NCI-H226 (cell line): ENCODE measurements around the gene KDM1B.
A peak's percentile ranks its signal among the peaks of the same experiment; 100 is the strongest.
"Not testable (repeated sequence)": the region's sequence is repeated elsewhere in the genome, so short reads cannot be mapped to it uniquely, and the experiment has no call there.

Experiments
- DNase-seq: peaks from one replicate; pipeline ENCODE4 v3.0.0-alpha.2; 2015

The KDM1B gene

DNA sequence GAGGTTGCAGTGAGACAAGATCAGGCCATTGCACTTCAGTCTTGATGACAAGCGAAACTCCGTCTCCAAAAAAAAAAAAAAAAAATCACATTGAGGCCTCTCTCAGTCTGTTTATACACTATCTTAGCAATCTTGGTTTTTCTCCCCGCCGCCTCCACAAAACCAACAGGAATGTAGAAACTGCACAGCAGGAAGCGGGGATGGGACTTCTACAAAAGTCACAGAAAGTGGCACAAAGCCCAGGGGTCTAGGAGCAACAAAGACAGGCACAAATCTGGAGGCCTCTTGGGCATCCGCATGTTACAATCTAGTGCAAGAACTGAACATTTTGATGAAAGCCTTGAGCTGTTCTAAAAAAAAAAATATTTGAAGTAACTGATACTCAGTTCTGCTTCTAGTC, 48.6 kb downstream of the KDM1B start:
- no peak for DNase-seq

DNA sequence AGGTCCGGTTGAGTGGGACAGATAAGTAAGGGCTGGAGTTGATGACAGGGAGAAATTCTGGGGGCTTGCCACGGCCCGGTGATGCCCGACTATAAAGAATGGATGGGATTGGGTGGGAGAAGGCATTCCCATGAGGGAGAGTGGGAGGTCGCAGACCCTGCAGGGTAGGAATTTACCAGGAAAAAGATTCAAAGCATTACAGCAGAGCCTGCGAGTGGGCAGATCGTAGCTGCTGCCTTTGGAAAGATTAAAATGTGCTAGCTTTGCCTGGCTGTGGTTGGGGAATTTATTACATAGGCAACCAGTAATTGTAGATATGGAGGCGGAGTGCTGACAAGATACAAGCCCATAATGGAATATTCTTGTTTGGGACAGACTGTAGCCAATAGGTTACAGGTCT, 49.5 kb downstream of the KDM1B start:
- DNase-seq: no peak

DNA sequence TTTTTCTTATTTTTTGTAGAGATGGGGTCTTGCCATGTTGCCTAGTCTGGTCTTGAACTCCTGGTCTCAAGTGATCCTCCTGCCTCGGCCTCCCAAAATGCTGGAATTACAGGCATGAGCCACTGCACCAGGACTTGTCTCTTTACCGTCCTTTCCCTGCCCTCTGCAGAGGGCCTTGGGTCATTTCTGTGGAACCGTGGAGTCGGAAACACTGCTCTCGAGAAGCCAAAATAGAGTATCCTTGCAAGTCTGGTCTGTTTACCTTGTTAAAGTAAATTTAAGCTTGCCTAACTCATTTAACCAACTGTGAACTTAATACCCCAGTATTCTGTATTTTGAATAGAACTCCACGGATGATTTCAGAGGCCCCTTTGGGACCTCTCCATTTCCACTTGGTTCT, 51.4 kb downstream of the KDM1B start:
- no peak for DNase-seq

- no peak for DNase-seq
Observed at GRCh38 chr6:18207438-18207837, 52.2 kb downstream of the KDM1B start.

GRCh38 chr6:18207949-18208348, 52.7 kb downstream of the KDM1B start:
- no peak for DNase-seq

DNA sequence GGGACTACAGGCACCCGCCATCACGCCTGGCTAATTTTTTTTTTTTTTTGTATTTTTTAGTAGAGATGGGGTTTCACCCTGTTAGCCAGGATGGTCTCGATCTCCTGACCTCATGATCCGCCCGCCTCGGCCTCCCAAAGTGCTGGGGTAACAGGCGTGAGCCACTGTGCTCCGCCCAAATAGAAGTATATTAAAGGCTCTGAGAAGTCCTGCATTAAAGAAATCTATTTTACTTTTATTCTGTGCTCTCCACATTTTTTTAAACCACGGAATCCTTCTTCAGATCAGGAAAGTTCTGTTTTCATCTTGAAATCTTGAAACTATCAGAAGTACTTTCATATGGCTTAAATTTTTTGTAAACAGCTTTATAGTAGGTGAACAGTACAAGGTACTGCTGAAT, 53.6 kb downstream of the KDM1B start:
- DNase-seq: not testable (repeated sequence)

DNA sequence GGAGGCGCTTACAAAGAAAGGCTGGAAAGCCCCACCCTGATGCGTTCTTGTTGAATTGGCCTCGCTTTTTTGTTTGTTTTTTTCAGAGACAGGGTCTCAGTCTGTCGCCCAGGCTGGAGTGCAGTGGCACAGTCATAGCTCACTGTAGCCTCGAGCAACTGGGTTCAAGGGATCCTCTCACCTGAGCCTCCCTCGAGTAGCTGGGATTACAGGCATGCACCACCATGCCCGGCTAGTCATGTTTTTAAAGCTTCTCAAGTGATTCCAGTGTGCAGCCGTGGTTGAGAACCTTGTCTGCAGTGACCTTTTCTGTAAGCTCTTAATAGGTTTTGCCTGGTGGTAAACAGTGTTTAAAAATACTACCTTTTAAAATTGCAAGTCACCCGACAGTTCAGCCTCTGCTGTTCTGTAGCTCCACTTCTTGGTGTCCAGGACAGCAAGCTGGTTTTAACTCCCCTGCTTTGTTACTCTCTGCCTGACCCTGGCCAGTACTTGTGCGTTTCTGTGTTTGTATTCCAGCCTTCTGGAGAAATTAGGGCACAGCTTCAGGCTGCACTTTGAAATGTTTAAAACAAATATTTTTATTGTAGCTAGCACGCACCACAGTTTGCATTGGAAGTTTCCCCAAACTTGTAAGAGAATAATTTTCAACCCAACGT, 54.4 kb downstream of the KDM1B start:
- no peak for DNase-seq

GRCh38 chr6:18210707-18211106, 55.5 kb downstream of the KDM1B start:
- no peak for DNase-seq

DNA sequence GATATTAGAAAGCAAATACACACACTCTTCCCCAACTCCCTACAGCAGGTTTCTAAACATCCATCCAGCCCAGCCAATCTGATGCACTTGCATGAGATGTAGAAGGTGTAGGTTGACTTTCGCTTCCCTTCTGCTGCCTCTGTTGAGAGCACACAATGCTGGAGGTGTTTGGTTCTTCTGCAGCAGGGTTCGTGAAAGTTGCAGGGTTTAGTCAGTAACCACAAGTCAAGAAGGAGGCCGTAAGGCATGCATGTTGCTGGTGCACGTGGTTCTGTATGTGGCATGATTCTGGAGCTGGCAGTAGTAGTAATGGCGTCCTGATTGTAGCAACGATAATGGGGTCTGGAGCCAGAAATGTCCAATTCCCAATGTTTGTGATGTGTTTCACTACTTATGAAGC, 56.1 kb downstream of the KDM1B start:
- no peak for DNase-seq

DNA sequence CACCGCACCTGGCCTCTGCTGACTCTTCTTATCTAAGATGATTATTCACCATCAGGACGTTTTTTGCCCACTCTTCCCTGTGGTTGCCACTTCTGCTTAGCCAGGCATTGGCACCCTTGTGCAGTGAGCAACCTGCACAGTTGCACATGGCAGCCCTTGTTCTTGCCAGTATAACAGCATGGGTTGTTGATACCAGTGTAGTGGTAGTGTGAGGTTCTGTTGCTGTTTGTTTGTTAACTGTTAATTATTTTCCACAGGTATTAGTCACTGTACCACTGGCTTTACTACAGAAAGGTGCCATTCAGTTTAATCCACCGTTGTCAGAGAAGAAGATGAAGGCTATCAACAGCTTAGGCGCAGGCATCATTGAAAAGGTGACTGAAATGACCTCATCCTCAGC, 57.0 kb downstream of the KDM1B start:
- DNase-seq: no peak

GRCh38 chr6:18213439-18213838, 58.2 kb downstream of the KDM1B start:
- no peak for DNase-seq

- DNase-seq: no peak
Observed at GRCh38 chr6:18214003-18214402, 58.8 kb downstream of the KDM1B start.

GRCh38 chr6:18215436-18215835, 60.2 kb downstream of the KDM1B start:
- DNase-seq: no peak

DNA sequence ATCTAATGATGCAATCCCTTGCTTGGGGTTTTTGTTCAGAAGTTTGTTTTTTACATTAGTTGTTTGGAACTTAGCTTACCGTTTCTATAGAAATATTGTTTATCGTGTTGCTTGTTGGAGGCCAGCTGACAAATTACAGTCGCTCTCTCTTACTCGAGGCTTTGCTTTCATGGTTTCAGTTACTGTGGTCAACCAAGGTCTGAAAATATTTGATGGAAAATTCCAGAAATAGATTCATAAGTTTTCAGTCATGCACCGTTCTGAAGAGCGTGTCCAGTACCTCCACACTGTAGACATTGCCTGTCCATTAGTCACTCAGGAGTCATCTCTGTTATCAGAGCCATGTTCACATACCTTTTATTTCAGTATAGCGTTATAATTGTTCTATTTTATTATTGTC, 61.2 kb downstream of the KDM1B start:
- DNase-seq: peak; percentile 91

GRCh38 chr6:18218233-18218632, 63.0 kb downstream of the KDM1B start:
- no peak for DNase-seq

DNA sequence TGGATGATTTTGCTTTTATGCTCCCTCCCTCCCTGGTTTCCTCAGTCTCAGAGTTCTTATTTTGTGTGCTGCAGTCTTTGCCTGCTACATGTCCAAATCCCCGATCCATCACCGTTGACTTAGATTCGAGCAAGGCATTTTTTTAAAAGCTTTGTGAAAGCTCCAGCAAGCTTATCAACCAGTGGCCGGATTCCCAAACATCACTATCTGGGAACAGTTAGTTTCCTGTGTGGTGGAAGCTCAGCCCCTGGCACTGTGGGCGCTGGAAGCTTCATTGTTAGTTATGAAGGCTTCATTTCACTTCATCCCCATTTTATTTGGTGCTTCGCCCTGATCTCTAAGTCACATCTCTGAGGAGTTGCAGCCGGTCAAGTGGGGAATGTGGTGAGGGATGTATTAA, 64.4 kb downstream of the KDM1B start:
- no peak for DNase-seq

DNA sequence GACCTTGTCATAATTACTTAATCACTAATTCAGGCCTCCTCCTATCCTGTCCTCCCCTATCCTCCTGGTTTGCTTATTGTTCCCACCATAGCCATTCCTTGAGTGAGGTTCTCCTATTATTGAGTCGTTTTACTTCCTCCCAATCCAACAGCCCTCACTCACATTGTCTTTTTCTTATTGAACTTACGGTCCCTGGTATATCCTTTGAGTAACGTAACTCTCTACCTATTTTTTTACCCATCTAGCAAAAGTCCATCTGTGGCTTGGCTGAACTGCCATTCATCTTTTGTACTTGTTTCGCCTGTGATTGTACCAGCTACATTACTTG, 66.0 kb downstream of the KDM1B start:
- DNase-seq: no peak

GRCh38 chr6:18226451-18227105, 71.4 kb downstream of the KDM1B start:
- DNase-seq: not testable (repeated sequence)

- not testable (repeated sequence) for DNase-seq
Observed at GRCh38 chr6:18227166-18227565, 71.9 kb downstream of the KDM1B start.

DNA sequence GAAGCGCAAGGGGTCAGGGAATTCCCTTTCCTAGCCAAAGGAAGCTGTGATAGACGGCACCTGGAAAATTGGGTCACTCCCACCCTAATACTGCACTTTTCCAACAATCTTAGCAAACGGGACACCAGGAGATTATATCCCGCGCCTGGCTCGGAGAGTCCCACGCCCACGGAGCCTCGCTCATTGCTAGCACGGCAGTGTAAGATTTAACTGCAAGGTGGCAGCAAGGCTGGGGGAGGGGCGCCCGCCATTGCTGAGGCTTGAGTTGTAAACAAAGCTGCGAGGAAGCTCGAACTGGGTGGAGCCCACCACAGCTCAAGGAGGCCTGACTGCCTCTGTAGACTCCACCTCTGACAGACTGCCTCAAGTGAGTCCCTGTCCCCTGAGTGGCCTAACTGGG, 73.4 kb downstream of the KDM1B start:
- DNase-seq: not testable (repeated sequence)

DNA sequence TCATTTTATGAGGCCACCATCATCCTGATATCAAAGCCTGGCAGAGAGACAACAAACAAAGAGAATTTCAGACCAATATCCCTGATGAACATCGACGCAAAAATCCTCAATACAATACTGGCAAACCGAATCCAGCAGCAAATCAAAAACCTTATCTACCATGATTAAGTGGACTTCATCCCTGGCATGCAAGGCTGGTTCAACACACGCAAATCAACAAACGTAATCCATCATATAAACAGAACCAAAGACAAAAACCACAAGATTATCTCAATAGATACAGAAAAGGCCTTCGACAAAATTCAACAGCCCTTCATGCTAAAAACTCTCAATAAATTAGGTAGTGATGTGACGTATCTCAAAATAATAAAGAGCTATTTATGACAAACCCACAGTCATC, 76.6 kb downstream of the KDM1B start:
- DNase-seq: not testable (repeated sequence)

DNA sequence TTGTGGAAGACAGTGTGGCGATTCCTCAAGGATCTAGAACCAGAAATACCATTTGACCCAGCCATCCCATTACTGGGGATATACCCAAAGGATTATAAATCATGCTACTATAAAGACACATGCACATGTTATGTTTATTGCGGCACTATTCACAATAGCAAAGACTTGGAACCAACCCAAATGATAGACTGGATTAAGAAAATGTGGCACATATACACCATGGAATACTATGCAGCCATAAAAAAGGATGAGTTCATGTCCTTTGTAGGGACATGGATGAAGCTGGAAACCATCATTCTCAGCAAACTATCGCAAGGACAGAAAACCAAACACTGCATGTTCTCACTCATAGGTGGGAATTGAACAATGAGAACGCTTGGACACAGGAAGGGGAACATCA, 78.5 kb downstream of the KDM1B start:
- not testable (repeated sequence) for DNase-seq

DNA sequence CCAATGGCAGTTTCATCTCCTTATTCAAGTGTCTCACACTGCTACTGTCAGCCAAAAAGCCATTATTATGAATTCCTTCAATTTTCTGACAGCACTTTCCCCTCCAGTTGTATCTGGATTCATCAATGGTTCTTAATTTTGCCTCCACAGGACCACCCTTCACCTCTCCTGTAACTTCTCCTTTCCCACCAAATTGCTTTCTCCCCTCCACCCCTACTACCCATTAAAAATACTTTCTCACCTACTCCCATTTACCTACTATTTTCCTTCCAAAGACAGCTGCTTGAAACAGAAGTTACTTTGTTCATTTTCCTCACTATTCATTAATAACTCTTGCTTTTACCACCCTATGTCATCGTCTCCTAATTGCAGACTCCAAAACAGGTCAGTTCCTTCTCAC, 79.3 kb downstream of the KDM1B start:
- DNase-seq: no peak

- no peak for DNase-seq
Observed at GRCh38 chr6:18235524-18235923, 80.3 kb downstream of the KDM1B start.

DNA sequence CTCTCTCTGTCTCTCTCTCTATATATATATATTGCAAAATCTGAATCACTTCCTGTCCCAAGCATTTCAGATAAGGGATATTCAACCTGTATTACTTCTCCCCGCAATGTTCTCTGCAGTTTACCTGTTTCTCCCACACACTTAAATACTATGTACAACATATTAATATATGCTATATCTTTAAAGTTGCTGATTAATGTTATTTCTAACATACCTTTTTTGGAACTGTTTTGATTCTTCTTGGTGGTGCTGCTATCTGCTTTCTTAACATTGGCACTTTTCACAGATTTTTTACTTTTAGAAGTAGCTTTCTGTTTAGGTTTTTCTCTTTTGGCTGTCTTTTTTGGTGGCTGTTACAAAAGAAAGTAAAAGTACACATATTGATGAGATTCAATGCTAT, 81.9 kb downstream of the KDM1B start:
- no peak for DNase-seq
